ENCODE results near the gene ZNF138. TPM values are rescaled to one million over a fixed set of nuclear protein-coding genes. Genes with fewer than 3 reads are reported as not detected.
"Not testable (repeated sequence)": the region's sequence is repeated elsewhere in the genome, so short reads cannot be mapped to it uniquely, and the experiment has no call there.

ZNF138 gene
- total RNA-seq, 1 experiment from 2014 or later: 8.4 TPM

GRCh38 chr7:64832136-64832535, 37.9 kb downstream of the ZNF138 start:
- TF ChIP-seq EZH2 (IDR thresholded peaks at IDR 0.05; ENCODE audit: low read depth) (no peak), CTCF (conservative IDR thresholded peaks at IDR 0.05) (no peak)
- BruUV-seq (replicated peaks): no TSS peak
- no peak for DNase-seq
- H3K9me3 ChIP-seq (ENCODE audit: insufficient read depth, low read depth): no peaks in the 10 kb centered on the region
- H3K36me3 ChIP-seq (ENCODE audit: low read depth): no peaks in the 10 kb centered on the region; the same call in 1 of the 2 replicates
- intact Hi-C loops (cut with micrococcal nuclease; ENCODE audit: unreplicated experiment): no loop called here
- H3K27ac ChIP-seq: no peak overlapping the region
- no peak overlapping the region for H3K4me2 ChIP-seq
- no peaks in the 10 kb centered on the region for H3K9me2 ChIP-seq (ENCODE audit: insufficient read depth)
- H2AFZ ChIP-seq: no peak overlapping the region
- POLR2A ChIA-PET (ENCODE audit: unreplicated experiment): no interaction called here
- no peaks in the 10 kb centered on the region for H3K4me1 ChIP-seq (replicated peaks; ENCODE audit: insufficient read depth)
- H3F3A ChIP-seq (ENCODE audit: insufficient read depth, low read depth): no peaks in the 10 kb centered on the region
- H3K27me3 ChIP-seq (ENCODE audit: insufficient read depth, low read depth): no peaks in the 10 kb centered on the region
- no peak overlapping the region for H3K4me3 ChIP-seq
- no peaks in the 10 kb centered on the region for H3K79me2 ChIP-seq (ENCODE audit: low read depth)
- H4K20me1 ChIP-seq (ENCODE audit: insufficient read depth): no peaks in the 10 kb centered on the region
- CTCF ChIA-PET: no interaction called here

- DNase-seq: no peak
- ChIA-PET POLR2A (ENCODE audit: unreplicated experiment) (no interaction called here), CTCF (no interaction called here)
- Histone ChIP-seq H3K9me3 (ENCODE audit: insufficient read depth, low read depth) (no peaks in the 10 kb centered on the region), H3F3A (ENCODE audit: insufficient read depth, low read depth) (no peaks in the 10 kb centered on the region), H2AFZ (no peak overlapping the region), H4K20me1 (ENCODE audit: insufficient read depth) (no peaks in the 10 kb centered on the region), H3K4me1 (replicated peaks; ENCODE audit: insufficient read depth) (no peaks in the 10 kb centered on the region), H3K4me3 (no peak overlapping the region), H3K36me3 (ENCODE audit: low read depth) (no peaks in the 10 kb centered on the region; the same call in 1 of the 2 replicates), H3K79me2 (ENCODE audit: low read depth) (no peaks in the 10 kb centered on the region), H3K27ac (no peak overlapping the region), H3K4me2 (no peak overlapping the region), H3K27me3 (ENCODE audit: insufficient read depth, low read depth) (no peaks in the 10 kb centered on the region), H3K9me2 (ENCODE audit: insufficient read depth) (no peaks in the 10 kb centered on the region)
- no TSS peak for BruUV-seq (replicated peaks)
- intact Hi-C loops (cut with micrococcal nuclease; ENCODE audit: unreplicated experiment): no loop called here
- no peak for TF ChIP-seq CTCF (conservative IDR thresholded peaks at IDR 0.05)
- TF ChIP-seq EZH2 (IDR thresholded peaks at IDR 0.05; ENCODE audit: low read depth): no peak
Observed at GRCh38 chr7:64834989-64835388, 40.8 kb downstream of the ZNF138 start.

- DNase-seq; H3F3A ChIP-seq (ENCODE audit: insufficient read depth, low read depth); POLR2A ChIA-PET (ENCODE audit: unreplicated experiment); H3K4me1 ChIP-seq (replicated peaks; ENCODE audit: insufficient read depth); H3K9me2 ChIP-seq (ENCODE audit: insufficient read depth); H2AFZ ChIP-seq; BruUV-seq (replicated peaks); H3K9me3 ChIP-seq (ENCODE audit: insufficient read depth, low read depth); H3K4me3 ChIP-seq; H4K20me1 ChIP-seq (ENCODE audit: insufficient read depth); H3K79me2 ChIP-seq (ENCODE audit: low read depth); H3K4me2 ChIP-seq; intact Hi-C loops (cut with micrococcal nuclease; ENCODE audit: unreplicated experiment); H3K36me3 ChIP-seq (ENCODE audit: low read depth); H3K27ac ChIP-seq; H3K27me3 ChIP-seq (ENCODE audit: insufficient read depth, low read depth); CTCF ChIA-PET: not testable (repeated sequence)
Observed at GRCh38 chr7:64835856-64836255, 41.6 kb downstream of the ZNF138 start.

- H3K9me2 ChIP-seq (ENCODE audit: insufficient read depth); H3K4me1 ChIP-seq (replicated peaks; ENCODE audit: insufficient read depth); DNase-seq; H3K27me3 ChIP-seq (ENCODE audit: insufficient read depth, low read depth); H3K27ac ChIP-seq; POLR2A ChIA-PET (ENCODE audit: unreplicated experiment); H2AFZ ChIP-seq; H3K4me2 ChIP-seq; H3K36me3 ChIP-seq (ENCODE audit: low read depth); H3K9me3 ChIP-seq (ENCODE audit: insufficient read depth, low read depth); BruUV-seq (replicated peaks); H3K79me2 ChIP-seq (ENCODE audit: low read depth); CTCF ChIA-PET; intact Hi-C loops (cut with micrococcal nuclease; ENCODE audit: unreplicated experiment); H3K4me3 ChIP-seq; H4K20me1 ChIP-seq (ENCODE audit: insufficient read depth); H3F3A ChIP-seq (ENCODE audit: insufficient read depth, low read depth): not testable (repeated sequence)
Observed at GRCh38 chr7:64838051-64838450, 43.8 kb downstream of the ZNF138 start.
